CD8-positive, alpha-beta memory T cell (primary cell): ENCODE measurements around the gene VARS1. TPM values are rescaled to one million over a fixed set of nuclear protein-coding genes. Genes with fewer than 3 reads are reported as not detected.
"Not testable (repeated sequence)": the region's sequence is repeated elsewhere in the genome, so short reads cannot be mapped to it uniquely, and the experiment has no call there.

Experiments used
- CTCF ChIA-PET: fragments of 350-600 bp; sonication (Branson Sonifier 250); formaldehyde crosslinking; loops from one replicate; lab custom pipeline; 2021; ENCODE audit warnings: antibody characterized with exemption; lab: Charles Lee
- POLR2A ChIA-PET: fragments of 350-600 bp; sonication (Branson Sonifier 250); formaldehyde crosslinking; loops from one replicate; lab custom pipeline; 2021; ENCODE audit warnings: antibody characterized with exemption; lab: Charles Lee
- DNase-seq, 5 donors: peaks; one replicate each; pipeline versions ENCODE4 v3.0.0 to v3.0.0-alpha.2; 2020 to 2022; ENCODE audit warnings: mixed read lengths in 1 of 5
- H3K27ac ChIP-seq: one replicate; pipeline ENCODE4 v1.7.0; 2013; ENCODE audit warnings: low read depth, mild to moderate bottlenecking, low read length, moderate library complexity
- H3K27me3 ChIP-seq: 2 replicates; pipeline ENCODE4 v1.7.0; 2013; ENCODE audit warnings: low read length, mild to moderate bottlenecking; ENCODE audit not compliant: insufficient read depth, poor library complexity, severe bottlenecking
- H3K36me3 ChIP-seq: 2 replicates; pipeline ENCODE4 v1.7.0; 2013; ENCODE audit warnings: mild to moderate bottlenecking, low read length, moderate library complexity; ENCODE audit not compliant: insufficient read depth
- H3K4me1 ChIP-seq: 2 replicates; pipeline ENCODE4 v1.7.0; 2013; ENCODE audit warnings: mild to moderate bottlenecking, low read length, moderate library complexity; ENCODE audit not compliant: insufficient read depth
- H3K4me3 ChIP-seq: 2 replicates; pipeline ENCODE4 v1.7.0; 2013; ENCODE audit warnings: mild to moderate bottlenecking, low read length
- H3K9me3 ChIP-seq: 2 replicates; pipeline ENCODE4 v1.7.0; 2013; ENCODE audit warnings: mild to moderate bottlenecking, low read length
- H3K27ac Mint-ChIP-seq, 8 donors: one replicate each; pipeline ENCODE4 v1.8.0; 2020 to 2021; ENCODE audit warnings: mixed read lengths in 8 of 8, mild to moderate bottlenecking in 6 of 8, inconsistent platforms in 3 of 8, moderate library complexity in 3 of 8
- H3K27me3 Mint-ChIP-seq, 2 donors: one replicate each; pipeline ENCODE4 v1.8.0; 2020 to 2021; ENCODE audit warnings: mixed read lengths in 2 of 2, mild to moderate bottlenecking in 1 of 2, moderate library complexity in 1 of 2
- H3K36me3 Mint-ChIP-seq, 3 donors: one replicate each; pipeline ENCODE4 v1.8.0; 2020 to 2021; ENCODE audit warnings: mixed read lengths in 3 of 3, inconsistent platforms in 1 of 3, mild to moderate bottlenecking in 1 of 3
- H3K4me1 Mint-ChIP-seq, 3 donors: one replicate each; pipeline ENCODE4 v1.8.0; 2020 to 2021; ENCODE audit warnings: mixed read lengths in 3 of 3, inconsistent platforms in 1 of 3, mild to moderate bottlenecking in 1 of 3
- H3K4me3 Mint-ChIP-seq, 7 donors: one replicate each; pipeline ENCODE4 v1.8.0; 2020 to 2021; ENCODE audit warnings: mixed read lengths in 7 of 7, mild to moderate bottlenecking in 6 of 7, moderate library complexity in 4 of 7, inconsistent platforms in 2 of 7
- H3K9me3 Mint-ChIP-seq, 5 donors: one replicate each; pipeline ENCODE4 v1.8.0; 2020 to 2022; ENCODE audit warnings: mixed read lengths in 5 of 5, mild to moderate bottlenecking in 3 of 5, moderate library complexity in 2 of 5, inconsistent platforms in 1 of 5
- polyA plus RNA-seq: library from polyadenylated mRNA; unstranded; fragments of 300-500 nt; fragmentation: Illumina TruSeq; gene quantifications from one replicate; pipeline ENCODE4 v1.2.3, GENCODE V29; 2021
- total RNA-seq, 2 experiments: library from RNA; stranded (reverse); gene quantifications; one replicate each; pipeline ENCODE4 v1.2.3, GENCODE V29; 2021

The VARS1 gene
- total and polyA plus RNA-seq, 3 experiments from 2014 or later = 47.5 to 180 (median 179) TPM

DNA sequence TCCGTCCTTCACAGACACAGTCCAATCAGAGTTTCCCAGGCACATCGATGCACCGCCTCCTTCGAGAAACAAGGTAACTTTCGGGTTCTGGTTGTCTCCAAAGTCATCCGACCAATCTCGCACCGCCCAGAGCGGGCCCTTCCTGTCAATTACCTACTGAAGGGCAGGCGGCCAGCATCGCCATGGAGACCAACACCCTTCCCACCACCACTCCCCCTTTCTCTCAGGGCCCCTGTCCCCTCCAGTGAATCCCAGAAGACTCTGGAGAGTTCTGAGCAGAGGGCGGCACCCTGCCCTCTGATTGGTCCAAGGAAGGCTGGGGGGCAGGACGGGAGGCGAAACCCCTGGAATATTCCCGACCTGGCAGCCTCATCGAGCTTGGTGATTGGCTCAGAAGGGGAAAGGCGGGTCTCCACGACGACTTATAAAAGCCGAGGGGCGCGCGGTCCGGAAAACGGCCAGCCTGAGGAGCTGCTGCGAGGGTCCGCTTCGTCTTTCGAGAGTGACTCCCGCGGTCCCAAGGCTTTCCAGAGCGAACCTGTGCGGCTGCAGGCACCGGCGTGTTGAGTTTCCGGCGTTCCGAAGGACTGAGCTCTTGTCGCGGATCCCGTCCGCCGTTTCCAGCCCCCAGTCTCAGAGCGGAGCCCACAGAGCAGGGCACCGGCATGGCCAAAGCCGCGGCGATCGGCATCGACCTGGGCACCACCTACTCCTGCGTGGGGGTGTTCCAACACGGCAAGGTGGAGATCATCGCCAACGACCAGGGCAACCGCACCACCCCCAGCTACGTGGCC is 31.9 kb upstream of the VARS1 start, which contains the start of gene HSPA1B:
Gene HSPA1B, plus strand, starts transcription at position 453 of the 794 bp plus-strand sequence. Its CDS starts 213 bp downstream, at position 666.
- ChIA-PET POLR2A (interaction anchor here (0.8 to 1.7 kb wide), 14 partner anchors 10 to 1212 kb away, joined by 3 to 7 read pairs (median 4); partner anchors contain the start of genes C6orf47, GPANK1, HSPA1A and HSPA1L), CTCF (interaction anchor here (0.8 to 3.2 kb wide), 10 partner anchors 10 to 119 kb away, joined by 3 to 20 read pairs (median 4); partner anchors contain the start of genes DDAH2 and LSM2)
- Mint-ChIP-seq H3K27ac (peak within 1 kb of the TSS; percentile 94 to 99 (median 96)), H3K9me3 (no peaks in the 10 kb centered on the region), H3K36me3 (peaks cover 0 to 13% (median 0%) of the 10 kb centered on the region in 3 donors), H3K4me3 (peak within 1 kb of the TSS; percentile 87 to 99 (median 96)), H3K27me3 (peaks cover 0 to 4% of the 10 kb centered on the region in 2 donors), H3K4me1 (peaks cover 41 to 54% (median 43%) of the 10 kb centered on the region in 3 donors)
- no peaks in the 10 kb centered on the region for H3K36me3 ChIP-seq
- peak; percentile 69 to 92 (median 81) for DNase-seq
- peak within 1 kb of the TSS; percentile 71 for H3K4me3 ChIP-seq
- no peaks in the 10 kb centered on the region for H3K27me3 ChIP-seq
- H3K4me1 ChIP-seq = peaks cover 27% of the 10 kb centered on the region
- peak within 1 kb of the TSS; percentile 89 for H3K27ac ChIP-seq
- H3K9me3 ChIP-seq = no peaks in the 10 kb centered on the region

- peaks cover 46 to 61% (median 49%) of the 10 kb centered on the region in 3 donors for H3K4me1 Mint-ChIP-seq
- H3K27ac Mint-ChIP-seq = peak overlapping the region; percentile 94 to 99 (median 96)
- Histone ChIP-seq H3K27me3 (no peaks in the 10 kb centered on the region), H3K4me1 (peaks cover 30% of the 10 kb centered on the region), H3K9me3 (no peaks in the 10 kb centered on the region), H3K36me3 (no peaks in the 10 kb centered on the region), H3K4me3 (peak overlapping the region; percentile 71), H3K27ac (peak overlapping the region; percentile 89)
- no peaks in the 10 kb centered on the region for H3K9me3 Mint-ChIP-seq
- H3K4me3 Mint-ChIP-seq = peak overlapping the region; percentile 87 to 99 (median 96)
- H3K36me3 Mint-ChIP-seq = peaks cover 0 to 16% (median 0%) of the 10 kb centered on the region in 3 donors
- peak in 1 of 5 donors; percentile 64 for DNase-seq
- H3K27me3 Mint-ChIP-seq = peaks cover 0 to 4% of the 10 kb centered on the region in 2 donors
- POLR2A ChIA-PET = interaction anchor here (0.8 to 1.7 kb wide), 15 partner anchors 9 to 250 kb away, joined by 3 to 7 read pairs (median 4); partner anchors contain the start of genes ABHD16A, C6orf47, GPANK1 and HSPA1A
- CTCF ChIA-PET = interaction anchor here (0.8 to 3.2 kb wide), 14 partner anchors 9 to 144 kb away, joined by 3 to 20 read pairs (median 4); partner anchors contain the start of genes DDAH2 and LSM2
Observed at GRCh38 chr6:31826793-31827285, 31.3 kb upstream of the VARS1 start.

GRCh38 chr6:31825553-31825952 is 30.0 kb upstream of the VARS1 start:
- Mint-ChIP-seq H3K27ac (peak overlapping the region in 7 of 8 donors; percentile 72 to 99 (median 95)), H3K4me3 (peak overlapping the region in 6 of 7 donors; percentile 41 to 97 (median 94)), H3K36me3 (peaks cover 0 to 16% (median 0%) of the 10 kb centered on the region in 3 donors), H3K9me3 (no peaks in the 10 kb centered on the region), H3K4me1 (peaks cover 46 to 64% (median 51%) of the 10 kb centered on the region in 3 donors), H3K27me3 (peaks cover 0 to 4% of the 10 kb centered on the region in 2 donors)
- ChIA-PET POLR2A (interaction anchor here (0.8 kb wide), 1 partner anchor 10 kb away, joined by 5 read pairs; the partner anchor contains the start of genes HSPA1A and HSPA1L), CTCF (interaction anchor here (1.1 to 3.2 kb wide), 3 partner anchors 10 to 96 kb away, joined by 4 to 20 read pairs (median 9); partner anchors contain the start of genes DDAH2, HSPA1A and HSPA1L)
- H3K4me1 ChIP-seq = peaks cover 28% of the 10 kb centered on the region
- no peak for DNase-seq
- H3K36me3 ChIP-seq = no peaks in the 10 kb centered on the region
- H3K27ac ChIP-seq = peak overlapping the region; percentile 89
- H3K4me3 ChIP-seq = no peak overlapping the region
- no peaks in the 10 kb centered on the region for H3K27me3 ChIP-seq
- H3K9me3 ChIP-seq = no peaks in the 10 kb centered on the region

DNA sequence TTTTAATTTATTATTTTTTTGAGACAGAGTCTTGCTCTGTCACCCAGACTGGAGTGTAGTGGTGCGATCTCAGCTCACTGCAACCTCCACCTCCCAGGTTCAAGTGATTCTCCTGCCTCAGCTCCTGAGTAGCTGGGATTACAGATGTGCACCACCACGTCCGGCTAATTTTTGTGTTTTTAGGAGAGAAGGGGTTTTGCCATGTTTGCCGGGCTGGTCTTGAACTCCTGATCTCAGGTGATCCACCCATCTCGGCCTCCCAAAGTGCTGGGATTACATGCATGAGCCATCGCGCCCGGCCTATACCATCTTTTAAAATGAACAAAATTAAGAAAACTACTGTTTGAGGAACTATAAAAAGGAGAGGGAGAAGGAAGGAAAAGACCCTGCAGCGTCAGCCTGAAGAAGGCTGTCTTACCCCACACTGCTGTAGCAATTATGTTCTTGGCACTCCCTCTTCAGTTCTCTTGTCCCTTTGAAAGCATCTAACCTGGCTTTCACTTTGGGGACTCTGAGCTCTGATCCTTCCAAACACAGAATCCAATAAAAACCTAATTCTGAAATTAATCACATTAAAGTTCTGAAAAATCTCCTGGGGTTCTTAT is 28.1 kb upstream of the VARS1 start:
- H3K36me3 ChIP-seq, H3K27me3 ChIP-seq, H3K9me3 Mint-ChIP-seq, H3K9me3 ChIP-seq, DNase-seq, H3K27me3 Mint-ChIP-seq, H3K27ac ChIP-seq, H3K4me3 ChIP-seq: not testable (repeated sequence)
- peaks cover 39 to 65% (median 48%) of the 10 kb centered on the region in 3 donors for H3K4me1 Mint-ChIP-seq
- H3K4me3 Mint-ChIP-seq = peak overlapping the region in 3 of 7 donors; percentile 31 to 76 (median 32)
- H3K4me1 ChIP-seq = peaks cover 39% of the 10 kb centered on the region
- POLR2A ChIA-PET = interaction anchor here (1.2 to 1.3 kb wide), 2 partner anchors 8 to 85 kb away, joined by 4 to 5 read pairs; partner anchors contain the start of genes HSPA1A, HSPA1L and MSH5
- CTCF ChIA-PET = interaction anchor here (0.6 to 2.7 kb wide), 6 partner anchors 86 to 228 kb away, joined by 3 to 7 read pairs (median 3); partner anchors contain the start of genes ABHD16A, DDAH2 and GPANK1
- H3K27ac Mint-ChIP-seq = peak overlapping the region in 4 of 8 donors; percentile 17 to 68 (median 47)
- peaks cover 0 to 14% (median 0%) of the 10 kb centered on the region in 3 donors for H3K36me3 Mint-ChIP-seq

- H3K4me3 ChIP-seq = peak overlapping the region; percentile 90
- DNase-seq = peak; percentile 49 to 70 (median 57)
- H3K4me3 Mint-ChIP-seq = peak overlapping the region; percentile 91 to 99 (median 96)
- ChIA-PET CTCF (interaction anchor here (1.0 to 2.7 kb wide), 8 partner anchors 10 to 226 kb away, joined by 3 to 7 read pairs (median 3); partner anchors contain the start of genes DDAH2, GPANK1 and LSM2), POLR2A (interaction anchor here (1.2 to 1.3 kb wide), 3 partner anchors 15 to 83 kb away, joined by 3 to 5 read pairs (median 4); partner anchors contain the start of genes LSM2, MSH5 and NEU1)
- peaks cover 0 to 3% of the 10 kb centered on the region in 2 donors for H3K27me3 Mint-ChIP-seq
- no peaks in the 10 kb centered on the region for H3K9me3 Mint-ChIP-seq
- H3K4me1 Mint-ChIP-seq = peaks cover 50 to 77% (median 61%) of the 10 kb centered on the region in 3 donors
- peak overlapping the region; percentile 93 for H3K27ac ChIP-seq
- H3K27ac Mint-ChIP-seq = peak overlapping the region; percentile 91 to 99 (median 98)
- H3K36me3 ChIP-seq = no peaks in the 10 kb centered on the region
- H3K4me1 ChIP-seq = peaks cover 50% of the 10 kb centered on the region
- H3K9me3 ChIP-seq = no peaks in the 10 kb centered on the region
- peaks cover 0 to 14% (median 0%) of the 10 kb centered on the region in 3 donors for H3K36me3 Mint-ChIP-seq
- H3K27me3 ChIP-seq = no peaks in the 10 kb centered on the region
Observed at GRCh38 chr6:31822036-31822821, 26.7 kb upstream of the VARS1 start.

- peak overlapping the region; percentile 91 to 99 (median 96) for H3K4me3 Mint-ChIP-seq
- H3K27ac Mint-ChIP-seq = peak overlapping the region; percentile 92 to 99 (median 98)
- Histone ChIP-seq H3K36me3 (no peaks in the 10 kb centered on the region), H3K9me3 (no peaks in the 10 kb centered on the region), H3K27me3 (no peaks in the 10 kb centered on the region), H3K27ac (peak overlapping the region; percentile 93), H3K4me3 (peak overlapping the region; percentile 90), H3K4me1 (peaks cover 45% of the 10 kb centered on the region)
- H3K36me3 Mint-ChIP-seq = peaks cover 0 to 11% (median 0%) of the 10 kb centered on the region in 3 donors
- peak in 2 of 5 donors; percentile 10 to 46 for DNase-seq
- H3K4me1 Mint-ChIP-seq = peaks cover 43 to 70% (median 53%) of the 10 kb centered on the region in 3 donors
- ChIA-PET POLR2A (interaction anchor here (0.7 to 1.3 kb wide), 2 partner anchors 15 to 41 kb away, joined by 4 read pairs; partner anchors contain the start of genes LSM2 and NEU1), CTCF (interaction anchor here (1.0 to 1.5 kb wide), 2 partner anchors 92 to 93 kb away, joined by 3 read pairs; no protein-coding TSS in a partner anchor)
- H3K9me3 Mint-ChIP-seq = no peaks in the 10 kb centered on the region
- no peaks in the 10 kb centered on the region for H3K27me3 Mint-ChIP-seq
Observed at GRCh38 chr6:31821301-31822035, 25.9 kb upstream of the VARS1 start.
